GM19043 (cell line): ENCODE results near the gene FOXQ1.
"Not testable (repeated sequence)": the region's sequence is repeated elsewhere in the genome, so short reads cannot be mapped to it uniquely, and the experiment has no call there.

Experiments
- ATAC-seq: cut with Tn5 transposase; IDR thresholded peaks from one replicate; pipeline ENCODE4 v1.9.1; 2021; ENCODE audit warnings: low read depth; ENCODE audit not compliant: unreplicated experiment

Gene FOXQ1

DNA sequence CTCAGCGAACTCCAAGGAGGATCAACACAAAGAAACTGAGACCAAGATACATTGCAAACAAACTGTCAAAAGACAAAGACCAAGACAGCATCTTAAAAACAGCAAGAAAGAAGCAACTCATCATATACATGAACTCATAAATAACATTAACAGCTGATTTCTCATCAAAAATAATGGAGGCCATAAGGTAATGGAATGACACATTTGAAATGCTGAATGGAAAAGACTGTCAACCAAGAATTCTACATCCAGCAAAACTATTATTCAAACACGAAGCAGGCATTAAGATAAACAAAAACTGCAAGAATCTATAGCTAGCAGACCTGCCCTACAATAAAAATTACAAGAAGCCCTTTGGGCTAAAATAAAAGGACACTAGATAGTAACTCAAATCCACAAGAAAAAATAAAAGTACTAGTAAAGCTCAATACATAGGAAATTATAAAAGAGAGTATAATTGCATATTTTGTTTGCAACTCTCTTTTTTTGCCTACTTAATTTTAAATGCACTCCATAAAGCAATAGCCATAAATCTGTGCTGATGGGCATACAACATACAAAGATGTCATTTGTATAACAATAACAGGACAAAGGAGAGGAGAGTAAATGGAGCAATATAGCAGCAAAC is 39.6 kb downstream of the FOXQ1 start:
- ATAC-seq = no peak

- ATAC-seq = not testable (repeated sequence)
These were observed 43.2 kb downstream of the FOXQ1 start for GRCh38 chr6:1355068-1355467.

- not testable (repeated sequence) for ATAC-seq
These were observed 49.8 kb downstream of the FOXQ1 start for GRCh38 chr6:1361717-1362116.

- no peak for ATAC-seq
These were observed 50.7 kb downstream of the FOXQ1 start for GRCh38 chr6:1362643-1363042.

DNA sequence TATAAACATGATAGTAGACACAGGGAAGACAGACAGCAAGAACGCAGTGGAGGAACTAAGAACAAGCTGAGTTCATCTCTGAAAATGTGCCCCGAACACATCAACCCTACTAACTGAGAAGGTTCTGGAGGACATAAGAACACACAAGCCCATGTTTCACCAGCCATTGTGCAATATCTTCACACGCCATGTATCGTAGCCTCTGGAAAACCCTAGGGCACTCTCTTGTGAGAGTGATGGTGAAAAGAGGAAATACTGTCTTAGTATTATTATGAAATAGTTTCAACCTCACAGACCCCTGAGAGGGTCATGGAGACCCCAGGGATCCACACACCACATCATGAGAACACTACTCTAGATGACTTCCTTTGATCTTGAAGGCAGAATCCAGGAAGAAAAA is 51.4 kb downstream of the FOXQ1 start:
- ATAC-seq = no peak

- no peak for ATAC-seq
These were observed 52.1 kb downstream of the FOXQ1 start for GRCh38 chr6:1363729-1364572.
